Thoracic aorta (tissue), 2 donors: ENCODE data around the gene CTDSPL. TPM values are rescaled to one million over a fixed set of nuclear protein-coding genes. Genes with fewer than 3 reads are reported as not detected.

Experiments used
- ATAC-seq: fragments of 150-250 bp; one replicate; pipeline ENCODE4 v1.8.0; 2017; ENCODE audit warnings: low read depth; ENCODE audit not compliant: insufficient number of reproducible peaks, low FRiP score
- DNase-seq: peaks from one replicate; pipeline ENCODE4 v3.0.0-alpha.2; 2020; ENCODE audit warnings: low spot score
- H3K27ac ChIP-seq, 2 donors: fragments of 200-600 bp; sonication (generic); 1 replicate in 1 of 2; 2 replicates in 1 of 2; pipeline ENCODE4 v1.5.1; 2016; ENCODE audit warnings: mild to moderate bottlenecking in 2 of 2, moderate library complexity in 2 of 2
- H3K27me3 ChIP-seq: fragments of 200-600 bp; sonication (generic); replicated peaks from 2 replicates; pipeline ENCODE4 v1.6.0; 2016; ENCODE audit warnings: mild to moderate bottlenecking; ENCODE audit not compliant: insufficient read depth
- H3K36me3 ChIP-seq: fragments of 200-600 bp; sonication (generic); one replicate; pipeline ENCODE4 v1.5.1; 2016
- H3K4me1 ChIP-seq, 2 donors: fragments of 200-600 bp; sonication (generic); 1 replicate in 1 of 2; 2 replicates in 1 of 2; pipeline versions ENCODE4 v1.5.1 to v1.6.0; 2016; ENCODE audit warnings: low read depth in 2 of 2, mild to moderate bottlenecking in 1 of 2; ENCODE audit not compliant: control insufficient read depth in 1 of 2
- H3K4me3 ChIP-seq: fragments of 200-600 bp; sonication (generic); 2 replicates; pipeline ENCODE4 v1.5.1; 2016; ENCODE audit warnings: mild to moderate bottlenecking
- H3K9me3 ChIP-seq: fragments of 200-600 bp; sonication (generic); 2 replicates; pipeline ENCODE4 v1.5.1; 2016
- CTCF ChIP-seq: fragments of 200-600 bp; sonication (generic); IDR thresholded peaks from one replicate; pipeline ENCODE4 v1.5.1; 2019; ENCODE audit warnings: antibody characterized with exemption
- total RNA-seq, 2 donors: library from RNA; depleted of rRNA; stranded (reverse); fragments of >200 nt; gene quantifications; one replicate each; pipeline versions ENCODE4 v1.1.0 to v1.2.3, GENCODE V29; 2016

CTDSPL gene
- total RNA-seq, 2 donors from 2014 or later, result 55.0 to 59.6 TPM

GRCh38 chr3:38021196-38021595 is 159.5 kb downstream of the CTDSPL start:
- Histone ChIP-seq H3K36me3 (peaks cover 28% of the 10 kb centered on the region), H3K27me3 (no peaks in the 10 kb centered on the region), H3K4me1 (peaks cover 11 to 13% of the 10 kb centered on the region in 2 donors), H3K27ac (no peak overlapping the region), H3K9me3 (no peaks in the 10 kb centered on the region), H3K4me3 (no peak overlapping the region)
- ATAC-seq (no peak), DNase-seq (no peak)
- no peak for TF ChIP-seq CTCF

GRCh38 chr3:38022301-38022700 is 160.6 kb downstream of the CTDSPL start:
- Histone ChIP-seq H3K27me3 (no peaks in the 10 kb centered on the region), H3K27ac (no peak overlapping the region), H3K36me3 (peaks cover 17% of the 10 kb centered on the region), H3K9me3 (no peaks in the 10 kb centered on the region), H3K4me3 (no peak overlapping the region), H3K4me1 (peaks cover 13 to 22% of the 10 kb centered on the region in 2 donors)
- DNase-seq (no peak), ATAC-seq (no peak)
- no peak for TF ChIP-seq CTCF

GRCh38 chr3:38022896-38023709 is 161.4 kb downstream of the CTDSPL start:
- no peak overlapping the region for H3K4me3 ChIP-seq
- no peak for DNase-seq
- no peak for TF ChIP-seq CTCF
- H3K9me3 ChIP-seq, result no peaks in the 10 kb centered on the region
- no peaks in the 10 kb centered on the region for H3K27me3 ChIP-seq
- ATAC-seq, result no peak
- peaks cover 13 to 30% of the 10 kb centered on the region in 2 donors for H3K4me1 ChIP-seq
- H3K27ac ChIP-seq, result peak overlapping the region in 1 of 2 donors; percentile 89
- H3K36me3 ChIP-seq, result peaks cover 13% of the 10 kb centered on the region

- ATAC-seq, result no peak
- no peak overlapping the region for H3K4me3 ChIP-seq
- H3K4me1 ChIP-seq, result peaks cover 29 to 56% of the 10 kb centered on the region in 2 donors
- H3K36me3 ChIP-seq, result no peaks in the 10 kb centered on the region
- peak overlapping the region in 1 of 2 donors; percentile 40 for H3K27ac ChIP-seq
- DNase-seq, result no peak
- H3K27me3 ChIP-seq, result no peaks in the 10 kb centered on the region
- TF ChIP-seq CTCF, result no peak
- no peaks in the 10 kb centered on the region for H3K9me3 ChIP-seq
Measured at GRCh38 chr3:38026856-38027255, 165.2 kb downstream of the CTDSPL start.

GRCh38 chr3:38027466-38028465 is 166.1 kb downstream of the CTDSPL start:
- peak overlapping the region; percentile 81 for H3K4me3 ChIP-seq
- no peaks in the 10 kb centered on the region for H3K36me3 ChIP-seq
- ATAC-seq (no peak), DNase-seq (no peak)
- no peaks in the 10 kb centered on the region for H3K9me3 ChIP-seq
- H3K27me3 ChIP-seq, result no peaks in the 10 kb centered on the region
- no peak for TF ChIP-seq CTCF
- H3K27ac ChIP-seq, result peak overlapping the region; percentile 93 to 99
- H3K4me1 ChIP-seq, result peaks cover 29 to 59% of the 10 kb centered on the region in 2 donors
